Hematopoietic multipotent progenitor cell (in vitro differentiated cells): ENCODE data around the gene CYP27C1. TPM values are rescaled to one million over a fixed set of nuclear protein-coding genes. Genes with fewer than 3 reads are reported as not detected.

Experiments used
- DNase-seq, 3 donors: peaks; one replicate each; pipeline ENCODE4 v3.0.0-alpha.2; 2011 to 2015; ENCODE audit warnings: low read depth in 2 of 3, low spot score in 2 of 3
- total RNA-seq: library from RNA; depleted of rRNA; stranded (reverse); fragments of >200 nt; gene quantifications from one replicate; pipeline ENCODE4 v1.2.3, GENCODE V29; 2012

Gene CYP27C1
- total RNA-seq, 1 donor = not detected

DNA sequence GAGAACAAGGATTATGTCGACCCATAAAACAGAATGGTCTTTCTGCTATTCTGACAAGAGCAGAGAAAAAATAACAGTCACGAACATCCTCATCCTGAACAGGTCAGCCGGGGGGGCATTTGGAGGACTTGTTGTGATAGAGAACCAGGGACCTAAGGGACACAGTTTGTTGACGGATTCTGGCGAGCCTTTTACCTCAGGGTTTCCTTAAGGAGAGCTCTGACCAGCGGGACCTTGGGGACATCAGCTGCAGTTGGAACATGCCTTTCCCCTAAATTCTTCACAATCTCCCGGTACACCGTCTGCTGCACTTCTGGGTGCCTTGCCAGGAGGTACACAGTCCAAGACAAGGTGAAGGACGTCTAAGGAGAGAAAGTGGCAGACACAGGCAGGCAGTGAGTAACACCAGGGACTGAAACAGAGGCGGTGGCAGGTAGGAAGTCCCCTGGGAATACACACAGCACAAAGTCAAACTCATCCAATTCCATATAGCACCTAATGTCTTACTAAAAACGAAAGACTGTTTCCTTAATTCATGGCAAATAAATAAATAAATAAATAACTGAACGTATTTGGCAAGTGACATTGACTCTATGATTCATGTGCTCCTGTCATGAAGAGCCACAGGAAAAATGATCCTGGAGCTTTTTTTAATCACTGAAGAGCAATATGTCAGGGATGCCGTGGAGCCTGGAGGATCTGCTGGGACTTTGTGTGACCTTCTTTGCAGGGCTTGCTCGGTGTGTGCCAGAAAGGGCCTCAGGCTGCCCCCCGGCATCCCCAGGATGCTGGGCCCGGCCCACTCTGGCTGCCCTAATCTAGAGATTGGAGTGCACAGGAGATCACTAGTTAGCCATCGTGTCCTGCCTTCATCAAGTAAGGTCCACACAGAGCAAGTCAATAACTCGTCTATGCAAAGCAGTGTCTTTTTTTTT is 24.7 kb downstream of the CYP27C1 start:
- no peak for DNase-seq

DNA sequence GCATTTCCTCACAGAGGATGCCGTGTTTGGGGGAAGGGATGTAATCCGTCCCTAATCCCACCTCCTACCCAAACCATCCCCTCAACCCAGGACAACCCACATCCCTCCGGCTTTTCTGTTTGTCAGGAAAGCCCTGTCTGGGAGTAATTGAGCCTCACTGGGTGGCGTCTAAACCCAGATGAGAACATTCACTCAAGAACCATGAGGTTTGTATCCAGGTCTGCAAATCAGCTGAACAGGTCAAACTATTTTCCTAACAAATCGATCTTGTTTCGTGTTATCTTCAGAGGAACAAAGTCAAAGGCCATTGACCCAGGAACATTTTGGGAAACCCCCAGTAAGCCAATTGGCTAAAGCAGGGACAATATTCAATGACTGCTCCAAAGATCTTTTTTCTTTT is 25.7 kb downstream of the CYP27C1 start:
- no peak for DNase-seq

DNA sequence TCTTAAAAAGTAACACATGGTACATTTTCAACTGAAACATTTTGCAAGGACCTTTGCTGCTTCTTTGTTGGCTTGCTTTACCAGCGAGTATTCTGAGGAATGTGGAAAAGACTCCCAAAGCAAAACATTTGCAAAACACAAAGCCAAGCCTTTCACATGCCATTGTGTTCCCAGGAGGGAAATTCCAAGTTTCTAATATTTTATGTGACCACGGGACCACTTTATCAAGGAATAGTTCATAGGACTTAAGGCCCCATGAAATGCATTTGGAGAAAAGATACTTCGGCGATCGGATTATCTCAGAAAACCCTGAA is 26.2 kb downstream of the CYP27C1 start:
- no peak for DNase-seq

DNA sequence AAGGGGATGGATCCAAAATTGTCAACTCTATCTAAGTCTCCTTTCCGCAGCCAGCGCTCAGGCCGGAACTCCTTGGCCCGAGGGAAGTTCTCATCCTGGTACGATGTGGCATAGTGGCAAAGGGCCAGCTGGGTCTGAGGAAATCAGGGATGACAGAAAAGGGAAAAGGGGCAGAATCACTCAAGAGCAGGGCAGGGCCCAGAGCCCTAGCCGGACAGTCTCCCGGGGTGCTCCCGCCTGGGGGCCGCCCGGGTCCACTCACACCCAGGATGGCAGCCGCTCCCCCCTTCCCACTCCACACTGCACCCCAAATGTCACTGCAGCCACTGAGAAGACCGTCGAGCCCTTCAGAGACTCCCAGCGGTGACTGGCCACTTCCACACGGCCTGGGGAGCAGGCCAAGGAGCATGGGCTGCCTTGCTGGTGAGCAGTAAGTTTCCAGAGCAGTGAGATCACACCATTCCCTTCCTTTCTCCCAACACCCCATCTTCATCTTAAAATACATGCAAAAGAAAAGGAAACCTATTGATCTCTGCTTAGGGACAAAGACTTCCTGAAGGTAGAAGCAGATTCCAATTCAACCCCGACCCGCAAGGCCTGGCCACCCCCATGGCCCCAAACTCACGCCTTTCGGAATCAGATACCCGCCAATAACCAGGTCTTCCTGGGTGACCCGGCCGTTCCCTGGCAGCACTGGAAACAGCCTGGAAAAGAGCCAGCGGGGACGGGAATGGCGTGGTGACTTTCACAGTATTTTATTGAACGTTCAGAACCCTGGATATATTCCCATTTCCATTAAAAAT is 26.7 kb downstream of the CYP27C1 start:
- DNase-seq = no peak

DNA sequence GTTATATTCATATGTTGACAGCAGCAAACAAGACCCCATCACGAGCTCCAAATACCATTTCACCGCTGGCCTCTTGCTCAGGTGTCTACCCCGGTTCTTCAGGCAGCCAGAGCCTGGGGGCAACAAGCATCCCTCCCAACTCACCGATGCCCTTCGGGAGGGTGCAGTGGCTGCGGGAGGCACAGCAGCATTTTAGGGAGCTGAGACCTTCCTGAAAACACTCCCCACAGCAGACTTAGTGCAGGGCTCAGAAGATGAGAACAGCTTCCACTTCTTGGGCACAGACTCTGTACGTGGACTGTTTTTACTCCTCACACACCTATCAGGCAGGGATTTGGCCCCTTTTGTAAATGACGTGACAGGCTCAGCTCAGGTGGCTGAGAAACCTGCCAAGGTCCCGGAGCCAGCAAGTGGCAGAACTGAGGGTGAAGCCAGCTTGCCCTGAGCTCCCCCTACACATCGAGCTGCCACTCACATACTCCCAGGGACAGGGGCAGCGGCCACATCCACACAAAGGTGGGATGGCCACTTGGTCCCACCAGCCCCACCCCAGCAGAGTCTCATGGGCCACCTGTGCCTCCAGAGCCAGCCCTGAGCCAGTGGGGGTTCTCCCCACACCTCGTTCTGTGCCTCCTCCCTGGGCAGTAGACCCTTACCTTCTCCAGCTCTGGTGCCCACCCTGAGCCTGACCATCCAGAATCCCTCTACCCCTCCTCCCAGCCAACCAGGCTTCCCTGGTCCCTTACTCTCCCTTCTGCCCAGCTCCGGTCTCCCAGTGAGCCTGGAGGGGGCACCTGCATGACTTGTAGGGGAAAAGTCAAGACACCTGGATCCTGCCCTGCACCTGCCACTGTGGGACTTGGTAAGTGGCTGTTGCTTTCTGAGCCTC is 28.5 kb downstream of the CYP27C1 start:
- DNase-seq = no peak

DNA sequence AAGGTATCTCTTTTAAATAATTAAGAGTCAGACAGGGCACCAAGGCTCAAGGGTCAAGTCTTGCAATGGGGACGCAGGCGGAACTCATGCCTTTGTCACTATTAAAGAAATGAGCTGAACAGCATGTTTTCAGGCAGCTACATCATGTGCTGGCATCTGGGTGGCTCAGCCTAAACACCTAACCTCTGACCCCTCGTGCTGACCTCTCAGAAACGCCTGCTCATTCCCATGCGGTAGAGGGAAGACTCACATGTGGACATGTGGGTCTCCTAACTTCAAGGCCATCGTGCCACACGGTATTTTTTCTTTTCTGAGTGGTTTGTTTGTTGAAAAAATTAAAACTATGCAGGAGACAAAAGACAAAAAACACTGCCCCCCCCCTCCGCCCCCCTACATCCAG is 31.3 kb downstream of the CYP27C1 start:
- no peak for DNase-seq

DNA sequence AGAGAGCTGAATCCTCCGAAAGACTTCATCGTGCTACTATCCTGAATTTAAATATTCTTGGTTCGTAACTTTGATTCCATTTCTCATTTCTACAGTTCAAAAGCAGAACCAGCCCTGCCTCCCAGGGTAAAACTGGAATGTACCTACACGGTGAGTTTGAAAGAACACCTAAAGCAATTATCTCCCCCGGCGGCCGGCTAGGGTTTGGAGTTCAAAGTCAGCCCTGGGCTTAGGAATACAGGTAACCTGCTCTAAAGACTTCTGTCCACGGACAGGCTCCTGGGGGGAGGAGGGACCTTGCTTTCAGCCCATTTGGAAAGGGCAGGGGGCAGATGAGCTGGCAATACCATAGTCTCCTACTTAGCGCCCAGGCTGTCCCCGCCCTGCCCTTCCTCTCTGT is 32.3 kb downstream of the CYP27C1 start:
- DNase-seq = no peak

DNA sequence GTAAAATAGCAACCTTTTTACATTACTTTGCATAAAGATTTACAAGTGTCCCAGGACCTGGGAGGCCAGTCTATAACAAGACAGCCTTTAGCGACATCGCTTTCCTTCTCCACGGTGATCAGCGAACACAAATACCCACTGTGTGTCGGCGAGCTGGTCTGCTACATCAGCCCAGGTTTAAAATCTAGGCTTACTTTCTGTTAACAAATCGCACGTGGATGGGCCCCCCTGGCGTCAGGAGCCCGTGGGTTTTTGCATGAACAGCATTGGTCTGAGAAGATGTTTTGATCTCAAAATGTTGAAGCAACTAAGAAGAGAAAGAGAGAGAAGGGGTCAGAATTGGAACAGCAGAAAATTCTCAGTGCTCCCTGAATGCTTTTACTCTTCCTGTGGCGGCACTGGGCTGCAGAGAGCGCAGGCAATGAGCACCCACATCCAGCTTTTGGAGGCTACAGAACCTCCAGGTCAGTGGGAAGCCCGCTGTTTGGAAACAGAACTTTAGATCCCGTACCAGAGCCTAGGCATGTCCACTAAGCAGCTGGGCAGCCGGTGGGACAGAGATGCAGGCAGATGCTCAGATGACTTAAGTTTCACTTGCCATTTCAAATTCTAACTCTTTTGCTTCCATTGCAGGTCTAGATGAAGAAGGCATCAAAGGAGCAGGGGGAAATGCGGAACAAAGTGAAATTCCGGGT is 32.9 kb downstream of the CYP27C1 start:
- no peak for DNase-seq

DNA sequence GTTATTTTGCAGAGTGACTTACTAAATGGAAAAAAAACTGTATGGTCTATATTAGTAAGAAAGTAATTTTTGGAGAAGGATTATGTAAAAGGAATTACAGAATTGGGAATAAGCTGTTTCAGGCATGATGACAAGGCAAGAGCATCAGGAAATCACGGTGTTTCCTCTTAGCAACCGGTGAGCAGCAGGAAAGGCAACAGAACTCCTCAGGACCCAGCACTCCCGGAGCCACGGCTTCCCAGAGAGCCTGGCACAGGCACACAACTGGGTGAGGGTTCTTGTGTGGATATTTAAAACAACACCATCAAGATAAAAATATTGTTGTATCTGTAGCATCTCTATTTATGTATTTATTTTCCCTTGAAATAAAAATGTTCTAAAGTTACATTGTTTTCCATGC is 34.4 kb downstream of the CYP27C1 start:
- no peak for DNase-seq

DNA sequence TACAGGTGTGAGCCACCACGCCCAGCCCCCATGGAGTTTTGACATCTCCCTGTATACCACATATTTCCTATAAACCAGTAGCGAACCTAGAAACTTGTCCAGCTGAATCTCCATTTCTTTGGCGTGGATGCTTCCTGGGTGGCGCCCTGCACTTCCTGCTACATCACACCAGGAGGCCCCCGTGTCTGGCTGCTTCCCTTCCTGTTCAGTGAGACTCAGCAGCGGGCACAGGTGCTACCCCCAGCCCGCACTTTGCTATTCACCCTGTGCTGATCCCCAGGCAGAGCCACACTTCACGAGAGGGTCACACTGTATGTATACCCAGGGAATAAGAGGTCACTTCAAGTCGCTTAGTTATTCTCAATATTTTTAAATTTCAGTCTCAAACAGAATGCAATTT is 35.0 kb downstream of the CYP27C1 start:
- no peak for DNase-seq

DNA sequence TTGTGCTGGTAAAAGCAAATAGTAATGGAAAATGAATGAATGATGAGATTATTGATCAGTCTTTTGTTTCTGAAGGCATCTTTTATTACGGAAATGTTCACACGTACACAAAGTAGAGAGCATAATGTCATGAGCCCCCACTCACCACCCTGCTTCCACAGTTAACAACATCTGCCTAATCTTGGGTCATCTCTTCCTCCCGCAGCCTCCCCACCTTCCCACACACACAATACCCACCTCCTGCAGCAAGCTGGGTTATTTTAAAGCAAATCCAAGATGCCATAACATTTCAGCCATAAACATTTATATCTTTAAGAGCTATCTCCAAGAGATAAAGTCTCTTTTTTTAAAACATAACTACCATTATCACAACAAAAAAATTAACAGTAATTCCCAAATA is 36.3 kb downstream of the CYP27C1 start:
- peak in 1 of 3 donors; percentile 13 for DNase-seq

DNA sequence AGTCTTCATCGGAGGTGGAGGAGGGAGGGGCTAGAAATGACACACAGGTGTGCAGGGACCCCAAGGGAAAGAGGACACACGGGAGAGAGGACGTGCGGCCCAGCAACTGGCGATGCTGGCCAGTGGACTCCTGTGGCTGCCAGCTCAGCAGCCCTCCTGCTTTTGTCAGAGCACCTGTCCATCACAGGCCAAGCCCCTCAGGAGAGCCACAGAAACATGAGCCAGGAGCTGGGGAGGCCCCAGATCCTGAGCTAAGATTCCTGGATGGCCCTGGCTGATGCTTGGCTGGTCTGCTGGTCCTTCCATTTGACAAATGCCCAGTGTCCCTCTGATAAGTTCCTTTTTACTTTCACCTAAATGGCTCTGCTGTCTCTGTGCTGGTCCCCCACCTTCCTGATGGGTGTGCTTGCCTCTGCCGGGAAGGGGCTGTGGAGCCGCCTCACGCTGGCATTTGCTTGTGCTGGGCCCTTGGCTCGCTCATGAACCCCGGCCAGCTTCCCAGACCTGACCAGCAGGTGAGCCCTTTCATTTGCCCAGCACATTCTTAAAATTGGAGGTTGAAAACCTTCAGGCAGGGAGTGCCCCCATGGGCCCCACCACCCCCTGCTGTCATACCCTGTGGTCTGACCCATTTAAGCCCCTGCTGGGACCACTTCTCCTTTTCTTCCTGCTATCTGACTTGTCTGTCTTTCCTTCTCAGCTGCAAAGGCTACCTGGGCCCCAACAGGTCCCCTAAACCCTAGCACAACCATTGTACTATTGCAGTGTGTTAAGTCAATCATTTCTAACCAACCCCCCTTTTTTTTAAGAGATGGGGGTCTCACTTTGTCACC is 37.3 kb downstream of the CYP27C1 start:
- peak in 2 of 3 donors; percentile 51 to 80 for DNase-seq

DNA sequence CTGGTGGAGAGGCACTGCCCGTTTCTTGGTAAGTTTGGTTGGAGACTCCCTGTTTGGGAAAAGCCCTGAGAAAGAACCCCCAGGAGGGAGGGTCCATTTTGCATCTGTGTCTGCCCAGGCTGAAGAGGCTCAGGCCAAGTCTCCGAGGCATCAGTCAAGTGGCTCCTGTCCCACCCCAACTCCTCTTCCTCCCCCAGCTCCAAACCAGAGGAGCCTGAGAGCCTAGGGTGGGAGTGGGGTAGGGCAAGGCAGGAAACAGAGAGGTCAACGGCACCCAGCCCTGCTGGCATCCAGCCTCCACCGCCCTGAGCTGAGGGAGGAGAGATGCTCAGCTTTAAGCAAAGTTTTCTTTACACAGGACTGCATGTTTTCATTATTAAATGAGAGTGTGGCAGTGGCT is 38.2 kb downstream of the CYP27C1 start:
- no peak for DNase-seq

DNA sequence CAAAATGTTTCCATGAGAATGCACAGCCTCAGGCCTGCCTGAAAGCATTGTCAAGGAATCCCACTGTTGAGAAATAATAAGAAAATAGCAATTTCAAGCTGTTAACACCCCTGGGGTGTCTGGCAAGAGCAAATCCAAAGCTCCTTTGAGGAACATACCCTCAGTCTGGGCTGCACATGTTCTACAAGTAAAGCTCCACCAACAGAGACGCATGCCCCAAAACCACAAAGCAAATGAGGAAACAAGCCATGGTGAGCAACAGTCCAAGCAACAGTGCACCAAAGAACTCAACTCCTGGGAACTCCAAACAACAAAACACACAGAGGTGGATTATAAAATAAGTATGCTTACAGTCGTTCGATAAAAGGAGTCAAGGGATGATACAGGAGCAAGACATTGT is 40.3 kb downstream of the CYP27C1 start:
- DNase-seq = peak in 1 of 3 donors; percentile 43

DNA sequence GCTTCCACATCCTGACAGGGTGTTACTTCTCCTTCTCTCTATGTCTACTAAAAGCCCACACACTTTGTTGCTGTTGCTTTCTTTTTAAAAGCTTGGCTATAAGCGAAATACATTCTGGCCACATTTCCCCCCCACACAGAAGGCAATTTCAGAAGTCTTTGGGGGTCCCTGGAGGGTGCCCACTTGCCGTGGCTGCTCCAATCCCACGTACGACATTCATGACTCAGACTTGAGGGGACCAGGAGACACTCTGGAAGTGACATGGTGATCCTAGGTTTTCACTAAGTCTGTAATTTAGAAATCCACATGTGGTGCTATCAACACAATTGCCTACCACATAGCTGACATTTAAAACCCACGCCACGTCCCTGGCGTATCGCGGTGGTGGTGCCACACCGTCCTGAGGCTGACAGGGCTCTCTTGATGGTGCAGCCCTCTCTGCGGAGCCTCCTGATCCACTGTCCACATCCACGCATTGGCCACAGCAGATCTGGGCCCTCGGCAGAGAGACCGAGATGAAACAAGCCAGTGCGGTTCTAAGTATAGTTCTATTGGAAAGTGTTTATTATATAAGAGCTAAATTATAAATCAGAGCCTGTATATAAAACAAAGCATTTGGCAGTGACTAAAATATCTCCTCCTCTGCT is 42.4 kb downstream of the CYP27C1 start:
- no peak for DNase-seq

DNA sequence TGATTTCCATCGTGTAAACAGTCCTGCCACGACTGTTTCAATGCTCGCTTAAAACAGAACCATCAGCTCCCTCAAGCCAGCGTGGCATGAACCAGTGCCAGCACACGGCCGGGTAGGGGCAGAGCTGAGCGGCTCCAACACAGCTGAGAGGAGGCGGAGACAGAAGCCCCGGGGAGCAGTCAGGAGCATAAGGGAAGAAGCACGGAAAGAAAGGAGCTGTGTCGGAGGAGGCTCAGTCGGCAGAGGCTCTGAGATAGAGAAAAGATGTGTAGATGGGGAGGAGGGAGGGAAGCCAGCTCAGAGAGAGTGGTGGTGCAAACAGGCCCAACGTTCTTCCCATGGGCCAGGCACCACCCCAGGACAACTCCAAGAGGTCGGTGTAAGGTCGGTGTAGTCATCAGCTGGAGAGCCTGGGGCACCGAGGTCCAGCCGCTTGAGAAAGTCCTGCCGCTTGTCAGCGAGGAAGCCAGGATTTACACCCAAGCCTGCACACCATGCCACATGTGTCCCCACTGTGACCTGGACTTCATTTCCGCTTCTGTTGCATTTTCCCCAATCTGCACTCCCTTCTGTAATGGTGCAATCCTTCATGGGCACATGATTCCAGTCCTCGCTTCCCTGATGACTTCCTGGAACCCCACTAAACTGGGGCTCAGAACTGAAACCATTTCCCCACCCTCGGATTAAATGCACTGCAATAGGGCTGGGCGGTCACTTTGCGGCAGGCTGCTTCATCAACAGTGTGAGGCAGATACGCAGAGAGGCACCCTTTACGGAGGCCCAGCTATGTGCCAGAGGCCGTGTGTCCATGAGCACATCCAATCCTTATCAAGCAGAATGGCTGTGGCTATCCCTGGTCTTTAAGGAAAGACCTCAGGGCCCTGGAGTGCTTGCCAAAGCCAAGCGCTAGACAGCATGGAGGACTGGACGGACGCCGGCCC is 43.5 kb downstream of the CYP27C1 start:
- DNase-seq = no peak

DNA sequence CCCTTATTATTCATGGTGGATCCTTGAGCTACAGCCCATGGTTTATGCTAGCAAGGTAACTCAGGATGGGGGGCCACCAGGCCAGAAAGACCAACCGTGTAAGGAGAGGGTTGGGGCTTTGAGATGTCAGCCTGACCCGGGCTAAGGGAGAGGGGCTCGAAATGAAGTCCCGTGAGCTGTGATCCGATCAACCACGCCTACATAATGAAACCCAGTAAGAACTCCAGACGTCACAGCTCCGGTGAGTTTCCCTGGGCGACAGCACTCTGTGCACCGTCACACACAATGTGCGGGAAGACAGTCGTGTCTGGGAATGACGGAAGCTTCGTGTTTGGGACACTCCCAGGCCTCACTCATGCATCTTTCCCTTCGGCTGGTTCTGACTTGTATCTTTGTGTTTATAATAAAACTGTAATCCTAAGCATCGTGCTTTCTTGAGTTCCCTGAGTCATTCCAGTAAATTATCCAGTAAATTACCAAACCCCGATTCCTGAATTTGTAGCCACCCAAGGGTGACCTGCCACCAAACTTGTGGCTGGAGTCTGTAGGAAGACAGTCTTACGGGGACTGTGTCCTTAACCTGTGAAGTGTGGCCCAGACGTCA is 44.2 kb downstream of the CYP27C1 start:
- DNase-seq = no peak
